Endothelial cell (in vitro differentiated cells): Measurements from ENCODE around the gene FNIP2. TPM values are rescaled to one million over a fixed set of nuclear protein-coding genes. Genes with fewer than 3 reads are reported as not detected.
"Not testable (repeated sequence)": the region's sequence is repeated elsewhere in the genome, so short reads cannot be mapped to it uniquely, and the experiment has no call there.

Experiments
- DNase-seq: peaks from one replicate; pipeline ENCODE4 v3.0.0; 2021; ENCODE audit warnings: low spot score
- H3K27ac Mint-ChIP-seq: one replicate; pipeline ENCODE4 v1.8.0; 2021; ENCODE audit warnings: mixed read lengths, inconsistent platforms; ENCODE audit not compliant: unreplicated experiment
- H3K27me3 Mint-ChIP-seq: one replicate; pipeline ENCODE4 v1.8.0; 2021; ENCODE audit warnings: mild to moderate bottlenecking, moderate library complexity, mixed read lengths, inconsistent platforms; ENCODE audit not compliant: unreplicated experiment
- H3K36me3 Mint-ChIP-seq: one replicate; pipeline ENCODE4 v1.8.0; 2021; ENCODE audit warnings: mild to moderate bottlenecking, low read depth, mixed read lengths, inconsistent platforms; ENCODE audit not compliant: unreplicated experiment
- H3K4me1 Mint-ChIP-seq: one replicate; pipeline ENCODE4 v1.8.0; 2021; ENCODE audit warnings: mild to moderate bottlenecking, mixed read lengths, inconsistent platforms; ENCODE audit not compliant: unreplicated experiment
- H3K4me3 Mint-ChIP-seq: one replicate; pipeline ENCODE4 v1.8.0; 2021; ENCODE audit warnings: mild to moderate bottlenecking, mixed read lengths, inconsistent platforms; ENCODE audit not compliant: unreplicated experiment
- H3K9me3 Mint-ChIP-seq: one replicate; pipeline ENCODE4 v1.8.0; 2021; ENCODE audit warnings: mixed read lengths, inconsistent platforms; ENCODE audit not compliant: unreplicated experiment
- total RNA-seq: library from RNA; stranded (reverse); fragmentation: NEBNext Ultra II Directional; extraction: Animal tissue kit (Norgen Biotek cat#: 25700); gene quantifications from one replicate; pipeline ENCODE4 v1.2.1, GENCODE V29; 2021; ENCODE audit not compliant: unreplicated experiment
- TF ChIP-seq, protein P1 (sequence below): fragments of 200-600 bp; sonication (generic); IDR thresholded peaks from one replicate; pipeline ENCODE4 v1.5.0; 2021; ENCODE audit warnings: antibody characterized with exemption; ENCODE audit not compliant: unreplicated experiment

The FNIP2 gene
- total RNA-seq, 1 donor from 2014 or later, result 34.3 TPM

- TF ChIP-seq, protein P1, sequence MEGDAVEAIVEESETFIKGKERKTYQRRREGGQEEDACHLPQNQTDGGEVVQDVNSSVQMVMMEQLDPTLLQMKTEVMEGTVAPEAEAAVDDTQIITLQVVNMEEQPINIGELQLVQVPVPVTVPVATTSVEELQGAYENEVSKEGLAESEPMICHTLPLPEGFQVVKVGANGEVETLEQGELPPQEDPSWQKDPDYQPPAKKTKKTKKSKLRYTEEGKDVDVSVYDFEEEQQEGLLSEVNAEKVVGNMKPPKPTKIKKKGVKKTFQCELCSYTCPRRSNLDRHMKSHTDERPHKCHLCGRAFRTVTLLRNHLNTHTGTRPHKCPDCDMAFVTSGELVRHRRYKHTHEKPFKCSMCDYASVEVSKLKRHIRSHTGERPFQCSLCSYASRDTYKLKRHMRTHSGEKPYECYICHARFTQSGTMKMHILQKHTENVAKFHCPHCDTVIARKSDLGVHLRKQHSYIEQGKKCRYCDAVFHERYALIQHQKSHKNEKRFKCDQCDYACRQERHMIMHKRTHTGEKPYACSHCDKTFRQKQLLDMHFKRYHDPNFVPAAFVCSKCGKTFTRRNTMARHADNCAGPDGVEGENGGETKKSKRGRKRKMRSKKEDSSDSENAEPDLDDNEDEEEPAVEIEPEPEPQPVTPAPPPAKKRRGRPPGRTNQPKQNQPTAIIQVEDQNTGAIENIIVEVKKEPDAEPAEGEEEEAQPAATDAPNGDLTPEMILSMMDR, result no peak
- Mint-ChIP-seq H3K27ac (no peak overlapping the region), H3K36me3 (no peaks in the 10 kb centered on the region), H3K9me3 (no peaks in the 10 kb centered on the region), H3K27me3 (peaks cover 3% of the 10 kb centered on the region), H3K4me3 (no peak overlapping the region), H3K4me1 (peaks cover 20% of the 10 kb centered on the region)
- no peak for DNase-seq
Measured at GRCh38 chr4:158793021-158793420, 24.2 kb downstream of the FNIP2 start.

GRCh38 chr4:158793430-158793829 is 24.6 kb downstream of the FNIP2 start:
- H3K4me1 Mint-ChIP-seq, result peaks cover 16% of the 10 kb centered on the region
- H3K27me3 Mint-ChIP-seq, H3K9me3 Mint-ChIP-seq: not testable (repeated sequence)

GRCh38 chr4:158796370-158797140 is 27.7 kb downstream of the FNIP2 start:
- no peak overlapping the region for H3K27ac Mint-ChIP-seq
- TF ChIP-seq, protein P1, result no peak
- no peak for DNase-seq

More at GRCh38 chr4:158793430-158793829, 24.6 kb downstream of the FNIP2 start:
- not testable (repeated sequence) for DNase-seq, H3K4me3 Mint-ChIP-seq, H3K27ac Mint-ChIP-seq, H3K36me3 Mint-ChIP-seq

GRCh38 chr4:158798062-158798461 is 29.2 kb downstream of the FNIP2 start:
- no peak overlapping the region for H3K4me3 Mint-ChIP-seq
- H3K27me3 Mint-ChIP-seq, result no peaks in the 10 kb centered on the region
- H3K27ac Mint-ChIP-seq, result no peak overlapping the region
- H3K9me3 Mint-ChIP-seq, result no peaks in the 10 kb centered on the region
- peaks cover 4% of the 10 kb centered on the region for H3K4me1 Mint-ChIP-seq
- no peak for DNase-seq
- no peaks in the 10 kb centered on the region for H3K36me3 Mint-ChIP-seq
- TF ChIP-seq, protein P1, result no peak

More at GRCh38 chr4:158796370-158797140, 27.7 kb downstream of the FNIP2 start:
- Mint-ChIP-seq H3K4me1 (peaks cover 10% of the 10 kb centered on the region), H3K9me3 (no peaks in the 10 kb centered on the region), H3K27me3 (peaks cover 2% of the 10 kb centered on the region), H3K4me3 (no peak overlapping the region), H3K36me3 (no peaks in the 10 kb centered on the region)

GRCh38 chr4:158799013-158799770 is 30.4 kb downstream of the FNIP2 start:
- Mint-ChIP-seq H3K4me1 (peaks cover 4% of the 10 kb centered on the region), H3K36me3 (no peaks in the 10 kb centered on the region), H3K27ac (no peak overlapping the region), H3K9me3 (no peaks in the 10 kb centered on the region), H3K4me3 (no peak overlapping the region), H3K27me3 (no peaks in the 10 kb centered on the region)
- DNase-seq, result no peak
- TF ChIP-seq, protein P1, result no peak
